Upper lobe of left lung (tissue), 4 donors: Measurements from ENCODE around the gene TOM1L2.

Source experiments
- CTCF ChIP-seq, 6 experiments: fragments of 450-650 bp in 4 of 6; fragments of 200-600 bp in 2 of 6; sonication (generic) in 2 of 6; IDR thresholded peaks; one replicate each; pipeline ENCODE4 v1.5.1; 2016 to 2019; ENCODE audit warnings: antibody characterized with exemption in 6 of 6
- EP300 ChIP-seq, 4 donors: sonication (generic); formaldehyde crosslinking; IDR thresholded peaks; one replicate each; pipeline ENCODE4 v1.5.1; 2017; ENCODE audit warnings: antibody characterized with exemption in 4 of 4, control low read depth in 2 of 4
- POLR2A ChIP-seq, 4 donors: fragments of 450-650 bp; IDR thresholded peaks; one replicate each; pipeline ENCODE4 v1.5.1; 2016 to 2017; ENCODE audit warnings: antibody characterized with exemption in 4 of 4, mild to moderate bottlenecking in 2 of 4
- POLR2AphosphoS5 ChIP-seq, 2 donors: sonication (generic); formaldehyde crosslinking; IDR thresholded peaks; one replicate each; pipeline ENCODE4 v1.5.1; 2017; ENCODE audit warnings: antibody characterized with exemption in 2 of 2

GRCh38 chr17:17849845-17850373 is 122.3 kb downstream of the TOM1L2 start:
- TF ChIP-seq CTCF (IDR thresholded peaks at IDR 0.05) (peak in 5 of 6 experiments; percentile 10 to 49 (median 39)), EP300 (IDR thresholded peaks at IDR 0.05) (no peak), POLR2A (IDR thresholded peaks at IDR 0.05) (no peak), POLR2AphosphoS5 (IDR thresholded peaks at IDR 0.05) (peak in 1 of 2 donors; percentile 38)
